Pancreas (tissue), 10 donors: ENCODE measurements around the gene RAB25. TPM values are rescaled to one million over a fixed set of nuclear protein-coding genes. Genes with fewer than 3 reads are reported as not detected.

ENCODE experiments used
- ATAC-seq, 4 donors: fragments of 200-7000 bp; cut with Tn5 transposase; one replicate each; pipeline versions ENCODE4 v1.8.0 to v1.9.1; 2020; ENCODE audit warnings: mild to moderate bottlenecking in 4 of 4, moderate library complexity in 4 of 4
- DNase-seq, 6 donors: peaks; one replicate each; pipeline ENCODE4 v3.0.0-alpha.2; 2020
- FAIRE-seq: peaks from 2 replicates; lab custom pipeline; 2012; peaks lifted over from hg19 to GRCh38; lab: Jason Lieb, UNC
- H3K27ac ChIP-seq, 4 donors: fragments of 200-600 bp; sonication (generic); 1 replicate in 3 of 4; 2 replicates in 1 of 4; pipeline versions ENCODE4 v1.5.0 to v1.8.0; 2020
- H3K27me3 ChIP-seq, 4 donors: fragments of 200-600 bp; one replicate each; pipeline ENCODE4 v1.8.0; 2021
- H3K36me3 ChIP-seq, 3 donors: fragments of 200-600 bp; sonication (generic) in 1 of 3; one replicate each; pipeline versions ENCODE4 v1.5.0 to v1.8.0; 2020 to 2021
- H3K4me1 ChIP-seq, 3 donors: fragments of 200-600 bp; one replicate each; pipeline ENCODE4 v1.8.0; 2021
- H3K4me3 ChIP-seq, 4 donors: fragments of 200-600 bp; sonication (generic) in 2 of 4; one replicate each; pipeline versions ENCODE4 v1.5.0 to v1.8.0; 2020 to 2021
- H3K9me3 ChIP-seq, 4 donors: fragments of 200-600 bp; one replicate each; pipeline ENCODE4 v1.8.0; 2021
- CTCF ChIP-seq, 4 donors: fragments of 200-600 bp; sonication (generic) in 3 of 4; IDR thresholded peaks; one replicate each; pipeline versions ENCODE4 v1.5.0 to v1.8.0; 2021; ENCODE audit warnings: antibody characterized with exemption in 4 of 4
- WGBS, 2 donors: extraction: QIAGEN DNeasy Blood & Tissue Kit; methylation state at CpG; one replicate each; pipeline ENCODE4 v1.1.7; 2013; 5-methylcytosine and 5-hydroxymethylcytosine counted together
- intact Hi-C, 3 donors: fragments of 100-400 bp; cut with DNase I; formaldehyde crosslinking; loops; one replicate each; pipeline versions ENCODE4 v1.11.1 to v1.14.2; 2022
- polyA plus RNA-seq, 2 donors: library from polyadenylated mRNA; stranded (reverse); fragments of 200-250 nt; gene quantifications; one replicate each; pipeline ENCODE4 v1.2.3, GENCODE V29; 2013
- total RNA-seq, 6 donors: library from RNA; stranded (reverse); fragmentation: NEBNext Ultra II Directional in 4 of 6; extraction: Animal tissue kit (Norgen Biotek cat#: 25700) in 4 of 6; gene quantifications; one replicate each; pipeline versions ENCODE4 v1.2.1 to v1.2.4, GENCODE V29; 2021 to 2023
- donor health status: healthy with polysubstance abuse.
- donor health status: DM: no; HTN: no; CAD: no; lungs with moderate emphysema.
- donor health status: DM: no; HTN: no; CAD: no.
- donor health status: control.
- donor health status: control.
- donor health status: Bipolar disorder and iron deficiency.
- donor health status: DM: yes; HTN: yes; CAD: no.
- donor health status: DM: no; HTN: no; CAD: no.
- donor health status: DM: no; HTN: no; CAD: no.
- donor health status: DM: yes; HTN: yes; CAD: no.

RAB25 gene
- total and polyA plus RNA-seq, 8 donors = 29.0 to 81.6 (median 37.4) TPM

GRCh38 chr1:156076609-156077429, 15.9 kb downstream of the RAB25 start:
- H3K36me3 ChIP-seq = no peaks in the 10 kb centered on the region
- DNase-seq (peak in 3 of 6 donors; percentile 43 to 67 (median 57)), ATAC-seq (peak; percentile 56 to 87 (median 73)), FAIRE-seq (no peak)
- H3K4me1 ChIP-seq = no peaks in the 10 kb centered on the region
- H3K27me3 ChIP-seq = no peaks in the 10 kb centered on the region
- WGBS, 2 donors = 50 to 52% methylated on average over 72 to 73 of the region's 73 CpGs
- no peak for TF ChIP-seq CTCF (IDR thresholded peaks at IDR 0.05)
- intact Hi-C loops = no loop called here
- H3K4me3 ChIP-seq = peak overlapping the region in 3 of 4 donors; percentile 40 to 49 (median 46)
- no peaks in the 10 kb centered on the region for H3K9me3 ChIP-seq
- no peak overlapping the region for H3K27ac ChIP-seq

GRCh38 chr1:156077430-156077760, 16.4 kb downstream of the RAB25 start:
- Histone ChIP-seq H3K27me3 (no peaks in the 10 kb centered on the region), H3K27ac (no peak overlapping the region), H3K36me3 (no peaks in the 10 kb centered on the region), H3K4me3 (no peak overlapping the region), H3K9me3 (no peaks in the 10 kb centered on the region), H3K4me1 (no peaks in the 10 kb centered on the region)
- no peak for FAIRE-seq
- TF ChIP-seq CTCF (IDR thresholded peaks at IDR 0.05) = no peak
- intact Hi-C loops = no loop called here
- no peak for ATAC-seq
- WGBS, 2 donors = 88 to 90% methylated on average over 19 of the region's 19 CpGs
- DNase-seq = no peak

- no peak overlapping the region for H3K27ac ChIP-seq
- ATAC-seq (no peak), FAIRE-seq (no peak), DNase-seq (no peak)
- no peak for TF ChIP-seq CTCF (IDR thresholded peaks at IDR 0.05)
- H3K9me3 ChIP-seq = no peaks in the 10 kb centered on the region
- no peaks in the 10 kb centered on the region for H3K36me3 ChIP-seq
- peaks cover 0 to 3% (median 0%) of the 10 kb centered on the region in 3 donors for H3K4me1 ChIP-seq
- intact Hi-C loops = no loop called here
- 82 to 93% methylated on average over 5 of the region's 5 CpGs for WGBS, 2 donors
- H3K27me3 ChIP-seq = no peaks in the 10 kb centered on the region
- H3K4me3 ChIP-seq = no peak overlapping the region
These were observed 17.8 kb downstream of the RAB25 start for GRCh38 chr1:156078728-156079127.

GRCh38 chr1:156079762-156080161, 18.8 kb downstream of the RAB25 start:
- TF ChIP-seq CTCF (IDR thresholded peaks at IDR 0.05) = no peak
- DNase-seq = no peak
- H3K4me3 ChIP-seq = no peak overlapping the region
- intact Hi-C loops = loop anchor here in 1 of 3 donors (10.0 kb wide), 1 partner anchor 55 kb away; no protein-coding TSS in a partner anchor
- 82 to 87% methylated on average over 5 of the region's 5 CpGs for WGBS, 2 donors
- no peaks in the 10 kb centered on the region for H3K36me3 ChIP-seq
- no peaks in the 10 kb centered on the region for H3K9me3 ChIP-seq
- H3K27me3 ChIP-seq = no peaks in the 10 kb centered on the region
- FAIRE-seq = no peak
- H3K27ac ChIP-seq = no peak overlapping the region
- H3K4me1 ChIP-seq = peaks cover 0 to 3% (median 0%) of the 10 kb centered on the region in 3 donors
- ATAC-seq = no peak
